Peyer's patch (tissue), 4 donors: ENCODE measurements around the gene CCDC107. TPM values are rescaled to one million over a fixed set of nuclear protein-coding genes. Genes with fewer than 3 reads are reported as not detected.

Source experiments
- DNase-seq, 3 donors: peaks; one replicate each; pipeline ENCODE4 v3.0.0-alpha.2; 2017 to 2019
- H3K27ac ChIP-seq, 4 donors: fragments of 200-600 bp; sonication (generic); one replicate each; pipeline ENCODE4 v1.5.1; 2016 to 2019
- H3K27me3 ChIP-seq, 2 donors: fragments of 200-600 bp; sonication (generic); one replicate each; pipeline ENCODE4 v1.5.1; 2019
- H3K36me3 ChIP-seq, 3 donors: fragments of 200-600 bp; sonication (generic); one replicate each; pipeline ENCODE4 v1.5.1; 2016 to 2019
- H3K4me1 ChIP-seq, 4 donors: fragments of 200-600 bp; sonication (generic); one replicate each; pipeline ENCODE4 v1.5.1; 2016 to 2019
- H3K4me3 ChIP-seq, 4 donors: fragments of 200-600 bp; sonication (generic); 1 replicate in 3 of 4; 2 replicates in 1 of 4; pipeline ENCODE4 v1.5.1; 2016 to 2019; ENCODE audit warnings: mild to moderate bottlenecking in 1 of 4
- H3K9me3 ChIP-seq, 4 donors: fragments of 200-600 bp; sonication (generic); one replicate each; pipeline ENCODE4 v1.5.1; 2016 to 2019; ENCODE audit warnings: mild to moderate bottlenecking in 1 of 4
- POLR2A ChIP-seq, 2 donors: fragments of 450-650 bp; IDR thresholded peaks; one replicate each; pipeline ENCODE4 v1.5.1; 2017; ENCODE audit warnings: antibody characterized with exemption in 2 of 2, mild to moderate bottlenecking in 2 of 2, moderate library complexity in 2 of 2
- small RNA-seq, 2 donors: library from RNA; depleted of rRNA; stranded (forward); fragments of <200 nt; gene quantifications; one replicate each; pipeline ENCODE3, GENCODE V24; 2016
- total RNA-seq, 4 donors: library from RNA; depleted of rRNA; stranded (reverse); fragments of >200 nt; gene quantifications; one replicate each; pipeline ENCODE4 v1.1.0, GENCODE V29; 2016
- TF ChIP-seq, protein P1 (sequence below), 6 experiments: fragments of 450-650 bp in 4 of 6; fragments of 200-600 bp in 2 of 6; sonication (generic) in 1 of 6; IDR thresholded peaks; one replicate each; pipeline ENCODE4 v1.5.1; 2017 to 2019; ENCODE audit warnings: antibody characterized with exemption in 6 of 6, mild to moderate bottlenecking in 3 of 6, moderate library complexity in 1 of 6

CCDC107 gene
- total RNA-seq, 4 donors from 2014 or later, result 14.0 to 21.9 (median 20.2) TPM

DNA sequence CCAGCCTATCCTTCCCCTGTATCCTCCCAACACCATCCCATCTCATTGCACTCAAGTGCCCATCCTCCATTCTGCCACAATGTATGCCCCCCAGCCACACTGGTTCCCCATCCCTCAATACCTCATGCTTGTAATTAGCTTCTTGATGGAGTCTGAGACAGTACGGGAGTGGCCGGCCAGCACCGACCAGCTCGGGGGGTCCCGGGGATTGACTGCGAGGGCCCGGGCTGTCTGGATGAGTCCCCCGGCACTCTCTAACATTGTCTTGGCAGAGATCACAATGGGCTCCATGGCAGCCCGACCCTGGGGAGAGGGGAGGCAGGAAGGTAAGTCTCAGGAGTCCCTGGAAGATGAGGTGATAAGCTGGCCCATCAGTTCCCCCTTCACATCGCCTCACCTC lies 48.9 kb downstream of the CCDC107 start:
- no peak overlapping the region for H3K27ac ChIP-seq
- H3K4me1 ChIP-seq, result no peaks in the 10 kb centered on the region
- no peak for TF ChIP-seq POLR2A (IDR thresholded peaks at IDR 0.05)
- H3K36me3 ChIP-seq, result peaks cover 0 to 93% (median 0%) of the 10 kb centered on the region in 3 donors
- DNase-seq, result no peak
- no peak overlapping the region for H3K4me3 ChIP-seq
- no peaks in the 10 kb centered on the region for H3K9me3 ChIP-seq
- no peaks in the 10 kb centered on the region for H3K27me3 ChIP-seq

DNA sequence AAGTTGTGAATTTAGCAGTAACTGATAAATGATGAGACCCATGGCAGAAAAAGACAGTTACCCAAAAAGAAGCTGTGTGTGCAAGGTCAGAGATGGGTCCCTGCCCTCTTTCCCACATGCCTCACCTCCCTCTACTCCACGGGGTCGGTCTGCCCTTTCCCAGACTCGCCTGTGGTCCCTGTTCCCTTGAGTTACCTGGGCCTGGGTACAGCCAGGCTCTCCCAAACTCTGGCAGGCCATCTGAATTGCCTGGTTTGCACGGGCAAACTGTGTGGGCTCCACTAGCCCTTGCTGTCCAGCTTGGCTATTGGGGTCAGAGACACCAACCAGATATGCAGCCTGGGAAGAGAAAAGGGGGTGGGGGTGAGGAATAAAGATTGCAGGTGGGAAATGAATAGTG lies 50.1 kb downstream of the CCDC107 start:
- Histone ChIP-seq H3K27me3 (no peaks in the 10 kb centered on the region), H3K4me3 (no peak overlapping the region), H3K36me3 (peaks cover 0 to 93% (median 0%) of the 10 kb centered on the region in 3 donors), H3K27ac (no peak overlapping the region), H3K9me3 (no peaks in the 10 kb centered on the region), H3K4me1 (no peaks in the 10 kb centered on the region)
- TF ChIP-seq POLR2A (IDR thresholded peaks at IDR 0.05), result no peak
- TF ChIP-seq, protein P1, sequence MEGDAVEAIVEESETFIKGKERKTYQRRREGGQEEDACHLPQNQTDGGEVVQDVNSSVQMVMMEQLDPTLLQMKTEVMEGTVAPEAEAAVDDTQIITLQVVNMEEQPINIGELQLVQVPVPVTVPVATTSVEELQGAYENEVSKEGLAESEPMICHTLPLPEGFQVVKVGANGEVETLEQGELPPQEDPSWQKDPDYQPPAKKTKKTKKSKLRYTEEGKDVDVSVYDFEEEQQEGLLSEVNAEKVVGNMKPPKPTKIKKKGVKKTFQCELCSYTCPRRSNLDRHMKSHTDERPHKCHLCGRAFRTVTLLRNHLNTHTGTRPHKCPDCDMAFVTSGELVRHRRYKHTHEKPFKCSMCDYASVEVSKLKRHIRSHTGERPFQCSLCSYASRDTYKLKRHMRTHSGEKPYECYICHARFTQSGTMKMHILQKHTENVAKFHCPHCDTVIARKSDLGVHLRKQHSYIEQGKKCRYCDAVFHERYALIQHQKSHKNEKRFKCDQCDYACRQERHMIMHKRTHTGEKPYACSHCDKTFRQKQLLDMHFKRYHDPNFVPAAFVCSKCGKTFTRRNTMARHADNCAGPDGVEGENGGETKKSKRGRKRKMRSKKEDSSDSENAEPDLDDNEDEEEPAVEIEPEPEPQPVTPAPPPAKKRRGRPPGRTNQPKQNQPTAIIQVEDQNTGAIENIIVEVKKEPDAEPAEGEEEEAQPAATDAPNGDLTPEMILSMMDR (IDR thresholded peaks at IDR 0.05), result no peak
- peak in 1 of 3 donors; percentile 5 for DNase-seq

DNA sequence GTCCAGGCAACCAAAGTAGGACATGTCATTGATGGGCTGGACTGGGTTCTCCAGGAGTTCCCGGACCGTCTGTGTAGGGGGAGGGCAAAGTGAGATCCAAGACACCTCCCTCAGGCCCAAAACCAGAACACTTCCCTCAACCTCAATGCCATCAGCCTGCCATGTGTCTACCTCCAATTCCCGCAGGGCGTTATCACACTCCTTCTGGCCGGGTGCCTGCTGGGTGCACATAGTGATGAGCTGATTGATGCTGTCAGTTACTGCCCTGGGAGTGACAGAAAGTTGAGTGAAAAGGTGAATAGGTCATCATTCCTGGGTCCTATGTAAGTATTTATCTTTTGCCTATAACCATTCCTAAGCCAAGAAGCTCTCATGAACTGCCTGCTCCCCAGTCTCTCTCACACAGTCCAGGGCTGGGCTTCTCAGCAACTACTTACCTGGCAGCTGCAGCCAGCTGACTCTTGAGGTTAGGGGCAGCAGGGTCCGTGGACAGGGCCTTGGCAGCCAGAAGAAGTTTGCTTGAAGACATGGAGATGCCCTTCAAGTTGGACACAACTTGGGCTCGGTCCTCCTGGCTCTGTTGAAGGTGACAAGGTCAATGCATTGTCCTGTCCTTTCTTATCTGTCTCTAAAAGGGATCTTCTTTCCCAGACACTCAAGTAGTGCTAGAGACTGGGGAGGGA lies 52.9 kb downstream of the CCDC107 start:
- Histone ChIP-seq H3K4me3 (no peak overlapping the region), H3K27ac (no peak overlapping the region), H3K27me3 (no peaks in the 10 kb centered on the region), H3K9me3 (no peaks in the 10 kb centered on the region), H3K36me3 (peaks cover 0 to 93% (median 8%) of the 10 kb centered on the region in 3 donors), H3K4me1 (no peaks in the 10 kb centered on the region)
- DNase-seq, result no peak
- no peak for TF ChIP-seq POLR2A (IDR thresholded peaks at IDR 0.05)
- TF ChIP-seq, protein P1 (IDR thresholded peaks at IDR 0.05), result no peak

Small RNAs within 50 kb of the gene (small RNA-seq; reads per million reads assigned to genes)
- gene RMRP (0 reads per million in 2 donors), gene RN7SL22P (0 reads per million in 2 donors)

Other genes starting within 250 kb of the CCDC107 start
- 10 to 100 TPM in 1 of 4 donors, 1 to 10 TPM in 3; 3.0 to 17.3 (median 5.5) TPM for gene RUSC2, start 168.2 kb upstream of the CCDC107 start, total RNA-seq
- gene TESK1, start 53.0 kb upstream of the CCDC107 start, total RNA-seq, result 10 to 100 TPM; 21.5 to 85.1 (median 50.7) TPM
- 10 to 100 TPM in 1 of 4 donors, 1 to 10 TPM in 3; 2.3 to 62.7 (median 4.4) TPM for gene CD72, start 39.9 kb upstream of the CCDC107 start, total RNA-seq
- gene SIT1, start 7.4 kb upstream of the CCDC107 start, total RNA-seq, result 1 to 10 TPM in 1 of 4 donors, not detected in 3; 2.4 TPM
- 1,000 to 10,000 TPM in 3 of 4 donors, not detected in 1; 1,673 to 3,824 (median 2,659) TPM for gene RMRP, start 273 bp upstream of the CCDC107 start, total RNA-seq
- 10 to 100 TPM in 1 of 4 donors, 1 to 10 TPM in 3; 1.9 to 19.8 (median 4.8) TPM for gene ARHGEF39, start 6.9 kb downstream of the CCDC107 start, total RNA-seq
- 1 to 10 TPM; 1.6 to 6.3 (median 5.2) TPM for gene CA9, start 15.6 kb downstream of the CCDC107 start, total RNA-seq
- 100 to 1,000 TPM in 2 of 4 donors, 10 to 100 TPM in 2; 41.2 to 436 (median 122) TPM for gene TPM2, start 31.6 kb downstream of the CCDC107 start, total RNA-seq
- gene TLN1, start 73.9 kb downstream of the CCDC107 start, total RNA-seq, result 100 to 1,000 TPM; 129 to 262 (median 188) TPM
- 10 to 100 TPM; 19.8 to 34.3 (median 28.5) TPM for gene CREB3, start 74.4 kb downstream of the CCDC107 start, total RNA-seq
- gene GBA2, start 90.9 kb downstream of the CCDC107 start, total RNA-seq, result 100 to 1,000 TPM; 263 to 474 (median 436) TPM
- 10 to 100 TPM; 16.5 to 44.4 (median 38.3) TPM for gene RGP1, start 91.0 kb downstream of the CCDC107 start, total RNA-seq
- gene MSMP, start 96.0 kb downstream of the CCDC107 start, total RNA-seq, result not detected
- gene NPR2, start 133.3 kb downstream of the CCDC107 start, total RNA-seq, result 10 to 100 TPM in 3 of 4 donors, 1 to 10 TPM in 1; 6.7 to 29.5 (median 21.6) TPM
- gene SPAG8, start 154.0 kb downstream of the CCDC107 start, total RNA-seq, result under 1 TPM in 1 of 4 donors, not detected in 3; 0.94 TPM
- 10 to 100 TPM; 19.8 to 40.3 (median 28.7) TPM for gene HINT2, start 156.8 kb downstream of the CCDC107 start, total RNA-seq
- not detected for gene FAM221B, start 170.4 kb downstream of the CCDC107 start, total RNA-seq
- 10 to 100 TPM in 1 of 4 donors, 1 to 10 TPM in 3; 6.0 to 11.6 (median 8.1) TPM for gene TMEM8B, start 170.9 kb downstream of the CCDC107 start, total RNA-seq
- gene OR13J1, start 212.1 kb downstream of the CCDC107 start, total RNA-seq, result not detected
- 10 to 100 TPM in 3 of 4 donors, 1 to 10 TPM in 1; 9.1 to 32.6 (median 17.2) TPM for gene HRCT1, start 247.9 kb downstream of the CCDC107 start, total RNA-seq